IMR-90 (cell line): ENCODE data around the gene ANKHD1. TPM values are rescaled to one million over a fixed set of nuclear protein-coding genes. Genes with fewer than 3 reads are reported as not detected.

Experiments
- ATAC-seq: fragments of 200-7000 bp; cut with Tn5 transposase; 2 replicates; pipeline ENCODE4 v1.9.1; 2020; ENCODE audit warnings: low read depth, mild to moderate bottlenecking, moderate library complexity
- BruUV-seq: library from RNA; stranded (reverse); fragments of 400-500 nt; replicated peaks from 2 replicates; lab custom pipeline; 2021; lab: Mats Ljungman, UMichigan
- CTCF ChIA-PET: fragments of 300-600 bp; formaldehyde crosslinking; extraction: SDS; loops from one replicate; lab custom pipeline; 2021; ENCODE audit warnings: antibody characterized with exemption; lab: Yijun Ruan, JAX
- POLR2A ChIA-PET: fragments of 300-600 bp; sonication (Branson Sonifier 250); formaldehyde crosslinking; loops from one replicate; lab custom pipeline; 2022; ENCODE audit warnings: antibody characterized with exemption; ENCODE audit not compliant: unreplicated experiment; lab: Charles Lee
- DNase-seq: peaks from one replicate; pipeline ENCODE4 v3.0.0; 2013
- H2AFZ ChIP-seq: replicated peaks from 2 replicates; pipeline ENCODE3; 2013; ENCODE audit warnings: low read length, mild to moderate bottlenecking; ENCODE audit not compliant: poor library complexity
- H2AK5ac ChIP-seq: 2 replicates; pipeline ENCODE4 v1.6.1; 2013; ENCODE audit warnings: low read depth, low read length, inconsistent platforms
- H2AK9ac ChIP-seq: replicated peaks from 2 replicates; pipeline ENCODE3; 2013; ENCODE audit warnings: mild to moderate bottlenecking, low read depth, low read length, moderate library complexity; ENCODE audit not compliant: poor library complexity
- H2BK120ac ChIP-seq: 2 replicates; pipeline ENCODE4 v1.6.1; 2013; ENCODE audit warnings: low read depth, low read length, inconsistent platforms
- H2BK15ac ChIP-seq: 3 replicates; pipeline ENCODE4 v1.6.1; 2013; ENCODE audit warnings: low read depth, low read length, inconsistent platforms
- H2BK20ac ChIP-seq: 2 replicates; pipeline ENCODE4 v1.6.1; 2013; ENCODE audit warnings: low read depth, mild to moderate bottlenecking, inconsistent platforms, low read length, moderate library complexity
- H2BK5ac ChIP-seq: 2 replicates; pipeline ENCODE4 v1.6.1; 2013; ENCODE audit warnings: mild to moderate bottlenecking, low read depth, low read length, inconsistent platforms; ENCODE audit not compliant: poor library complexity, severe bottlenecking
- H3K14ac ChIP-seq: replicated peaks from 2 replicates; pipeline ENCODE4 v1.6.1; 2013; ENCODE audit warnings: low read depth, low read length, inconsistent platforms
- H3K18ac ChIP-seq: 2 replicates; pipeline ENCODE4 v1.6.1; 2013; ENCODE audit warnings: low read depth, low read length, control low read depth
- H3K23ac ChIP-seq: 2 replicates; pipeline ENCODE4 v1.6.1; 2013; ENCODE audit warnings: low read depth, low read length, inconsistent platforms
- H3K27ac ChIP-seq: 2 replicates; pipeline ENCODE4 v1.5.1; 2013; ENCODE audit warnings: mild to moderate bottlenecking, control low read depth, low read length; ENCODE audit not compliant: insufficient read depth
- H3K27me3 ChIP-seq: 2 replicates; pipeline ENCODE4 v1.6.1; 2013; ENCODE audit warnings: low read length; ENCODE audit not compliant: control insufficient read depth, insufficient read depth
- H3K36me3 ChIP-seq: 2 replicates; pipeline ENCODE4 v1.6.1; 2013; ENCODE audit warnings: low read length, mixed read lengths; ENCODE audit not compliant: control insufficient read depth, insufficient read depth
- H3K4ac ChIP-seq: 2 replicates; pipeline ENCODE4 v1.6.1; 2013; ENCODE audit warnings: low read depth, low read length, inconsistent platforms
- H3K4me1 ChIP-seq: 2 replicates; pipeline ENCODE4 v1.6.1; 2013; ENCODE audit warnings: low read length, mixed read lengths; ENCODE audit not compliant: control insufficient read depth, insufficient read depth
- H3K4me2 ChIP-seq: 2 replicates; pipeline ENCODE4 v1.6.1; 2013; ENCODE audit warnings: low read depth, mild to moderate bottlenecking, control low read depth, low read length, moderate library complexity
- H3K4me3 ChIP-seq: 2 replicates; pipeline ENCODE4 v1.5.1; 2013; ENCODE audit warnings: low read depth, mild to moderate bottlenecking, control low read depth, low read length, moderate library complexity; ENCODE audit not compliant: insufficient read depth
- H3K56ac ChIP-seq: 2 replicates; pipeline ENCODE4 v1.6.1; 2013; ENCODE audit warnings: low read length, inconsistent platforms; ENCODE audit not compliant: insufficient read depth; ENCODE audit errors: extremely low read depth
- H3K79me1 ChIP-seq, 2 experiments: 2 replicates each; pipeline ENCODE4 v1.6.1; 2013; ENCODE audit warnings: low read length in 2 of 2, inconsistent platforms in 1 of 2, low read depth in 1 of 2
- H3K9ac ChIP-seq: 2 replicates; pipeline ENCODE4 v1.6.1; 2013; ENCODE audit warnings: low read depth, low read length, control low read depth
- H3K9me1 ChIP-seq: 2 replicates; pipeline ENCODE4 v1.6.1; 2013; ENCODE audit warnings: low read length, inconsistent platforms; ENCODE audit not compliant: insufficient read depth
- H3K9me3 ChIP-seq: 2 replicates; pipeline ENCODE4 v1.6.1; 2013; ENCODE audit warnings: low read length; ENCODE audit not compliant: control insufficient read depth, insufficient read depth
- H4K20me1 ChIP-seq: 2 replicates; pipeline ENCODE4 v1.6.1; 2013; ENCODE audit warnings: low read length, inconsistent platforms; ENCODE audit not compliant: insufficient read depth
- H4K5ac ChIP-seq: 2 replicates; pipeline ENCODE4 v1.6.1; 2013; ENCODE audit warnings: mild to moderate bottlenecking, low read depth, low read length, control low read depth
- H4K8ac ChIP-seq, 2 experiments: 2 replicates each; pipeline ENCODE4 v1.6.1; 2013; ENCODE audit warnings: low read depth in 2 of 2, low read length in 2 of 2, control low read depth in 1 of 2, inconsistent platforms in 1 of 2
- H4K91ac ChIP-seq: 2 replicates; pipeline ENCODE4 v1.6.1; 2013; ENCODE audit warnings: low read depth, low read length, inconsistent platforms; ENCODE audit not compliant: insufficient read depth
- BHLHE40 ChIP-seq: fragments of 150-350 bp; IDR thresholded peaks from 2 replicates; pipeline ENCODE4 v1.6.1; 2016; ENCODE audit warnings: mild to moderate bottlenecking, low read depth, low read length
- MAZ ChIP-seq: IDR thresholded peaks from 2 replicates; pipeline ENCODE4 v1.6.1; 2012; ENCODE audit warnings: low read depth, mild to moderate bottlenecking, low read length, improper control_type of control experiment, moderate library complexity, borderline replicate concordance
- MXI1 ChIP-seq: IDR thresholded peaks from 2 replicates; pipeline ENCODE4 v1.6.1; 2012; ENCODE audit warnings: low read depth, mild to moderate bottlenecking, low read length, moderate library complexity, borderline replicate concordance
- WGBS, 2 experiments: methylation state at CpG; one replicate each; pipeline versions ENCODE4 v1.1.5 to v1.1.7; 2013; ENCODE audit warnings: missing lambda C conversion rate in 2 of 2; ENCODE audit not compliant: insufficient read length in 1 of 2; ENCODE audit errors: extremely low coverage in 2 of 2; 5-methylcytosine and 5-hydroxymethylcytosine counted together
- dilution Hi-C: fragments of 300-500 bp; cut with HindIII; formaldehyde crosslinking; loops from one replicate; pipeline ENCODE4 v1.14.3; 2018; ENCODE audit warnings: low sequenced_read_pairs; ENCODE audit not compliant: unreplicated experiment
- in situ Hi-C: fragments of 300-500 bp; cut with MboI; formaldehyde crosslinking; loops from 3 replicates; pipeline ENCODE4 v1.14.3; 2019; ENCODE audit warnings: low sequenced_read_pairs, inconsistent platforms, mixed read lengths
- intact Hi-C: fragments of 100-400 bp; cut with micrococcal nuclease; formaldehyde crosslinking; loops from 2 replicates; pipeline ENCODE4 v1.10.0; 2022
- polyA plus RNA-seq, 3 experiments: library from polyadenylated mRNA; depleted of rRNA; stranded (reverse); fragments of >200 nt; gene quantifications; 2 replicates each; pipeline ENCODE4 v1.2.3, GENCODE V29; 2012; ENCODE audit warnings: low replicate concordance in 1 of 3
- total RNA-seq: library from RNA; depleted of rRNA; stranded (reverse); fragments of >200 nt; gene quantifications from 2 replicates; pipeline ENCODE4 v1.2.3, GENCODE V29; 2012

ANKHD1 gene
- total and polyA plus RNA-seq, 2 of the 4 experiments (the other 2 are of a cell fraction), result 32.1 to 36.7 TPM

DNA sequence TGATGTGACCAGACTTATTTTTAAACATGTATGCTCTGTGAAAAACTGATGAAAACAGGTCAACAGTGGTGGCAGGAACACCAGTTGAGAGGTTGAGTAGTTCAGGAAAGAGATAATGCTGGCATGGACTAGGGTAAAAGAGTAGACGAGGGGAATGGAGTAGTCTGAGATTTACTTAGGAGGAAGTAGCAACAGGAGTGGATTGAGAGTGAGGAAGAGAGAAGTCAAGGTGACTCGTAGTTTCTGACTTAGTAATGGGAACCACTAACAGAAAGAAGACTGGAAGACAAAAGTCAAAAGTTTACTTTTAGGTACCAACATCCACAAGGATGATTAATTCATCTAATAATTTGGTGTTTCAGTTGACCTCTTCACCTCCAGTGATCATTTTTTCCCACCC is 152.0 kb downstream of the ANKHD1 start:
- Histone ChIP-seq H2BK20ac (no peak overlapping the region), H3K9ac (no peak overlapping the region), H2BK15ac (no peak overlapping the region), H3K4ac (no peak overlapping the region), H2BK120ac (no peak overlapping the region), H3K18ac (no peak overlapping the region), H3K4me2 (no peak overlapping the region), H3K27me3 (no peaks in the 10 kb centered on the region), H2AFZ (no peak overlapping the region), H4K91ac (no peak overlapping the region), H3K4me3 (no peak overlapping the region), H3K56ac (no peak overlapping the region), H2AK9ac (no peak overlapping the region), H3K79me1 (peaks cover 24 to 81% of the 10 kb centered on the region in 2 experiments), H2AK5ac (no peak overlapping the region), H3K4me1 (peaks cover 16% of the 10 kb centered on the region), H3K9me3 (no peaks in the 10 kb centered on the region), H4K5ac (no peak overlapping the region), H4K20me1 (peaks cover 32% of the 10 kb centered on the region), H3K36me3 (peaks cover 32% of the 10 kb centered on the region), H3K27ac (no peak overlapping the region), H3K14ac (no peak overlapping the region), H2BK5ac (no peak overlapping the region), H4K8ac (no peak overlapping the region), H3K23ac (peak overlapping the region; percentile 41), H3K9me1 (peaks cover 9% of the 10 kb centered on the region)
- BruUV-seq, result no TSS peak
- ChIA-PET POLR2A (no interaction called here), CTCF (interaction anchor here (0.9 kb wide), 1 partner anchor 17 kb away, joined by 11 read pairs; no protein-coding TSS in a partner anchor)
- peak; percentile 40 for DNase-seq
- 71% methylated on average over 1 of the region's 2 CpGs; no CpG with 5 or more reads in 1 of the 2 experiments for WGBS, 2 experiments
- in situ Hi-C loops, result no loop called here
- dilution Hi-C loops, result no loop called here
- TF ChIP-seq BHLHE40 (no peak), MXI1 (no peak), MAZ (no peak)
- ATAC-seq, result no peak
- intact Hi-C loops, result no loop called here
